ENCODE measurements around the gene STK26.

GRCh38 chrX:132033166-132033565 lies 10.1 kb downstream of the STK26 start:
- TF ChIP-seq, protein P1, sequence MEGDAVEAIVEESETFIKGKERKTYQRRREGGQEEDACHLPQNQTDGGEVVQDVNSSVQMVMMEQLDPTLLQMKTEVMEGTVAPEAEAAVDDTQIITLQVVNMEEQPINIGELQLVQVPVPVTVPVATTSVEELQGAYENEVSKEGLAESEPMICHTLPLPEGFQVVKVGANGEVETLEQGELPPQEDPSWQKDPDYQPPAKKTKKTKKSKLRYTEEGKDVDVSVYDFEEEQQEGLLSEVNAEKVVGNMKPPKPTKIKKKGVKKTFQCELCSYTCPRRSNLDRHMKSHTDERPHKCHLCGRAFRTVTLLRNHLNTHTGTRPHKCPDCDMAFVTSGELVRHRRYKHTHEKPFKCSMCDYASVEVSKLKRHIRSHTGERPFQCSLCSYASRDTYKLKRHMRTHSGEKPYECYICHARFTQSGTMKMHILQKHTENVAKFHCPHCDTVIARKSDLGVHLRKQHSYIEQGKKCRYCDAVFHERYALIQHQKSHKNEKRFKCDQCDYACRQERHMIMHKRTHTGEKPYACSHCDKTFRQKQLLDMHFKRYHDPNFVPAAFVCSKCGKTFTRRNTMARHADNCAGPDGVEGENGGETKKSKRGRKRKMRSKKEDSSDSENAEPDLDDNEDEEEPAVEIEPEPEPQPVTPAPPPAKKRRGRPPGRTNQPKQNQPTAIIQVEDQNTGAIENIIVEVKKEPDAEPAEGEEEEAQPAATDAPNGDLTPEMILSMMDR (IDR thresholded peaks at IDR 0.05) = no peak
- TF ChIP-seq POLR2A (IDR thresholded peaks at IDR 0.05) = no peak
